NCI-H748 (cell line): ENCODE data around the gene ACADS.

ENCODE experiments used
- DNase-seq: peaks from one replicate; lab custom pipeline; 2025; ENCODE audit not compliant: unreplicated experiment; lab: John Stamatoyannopoulos, UW

The ACADS gene

DNA sequence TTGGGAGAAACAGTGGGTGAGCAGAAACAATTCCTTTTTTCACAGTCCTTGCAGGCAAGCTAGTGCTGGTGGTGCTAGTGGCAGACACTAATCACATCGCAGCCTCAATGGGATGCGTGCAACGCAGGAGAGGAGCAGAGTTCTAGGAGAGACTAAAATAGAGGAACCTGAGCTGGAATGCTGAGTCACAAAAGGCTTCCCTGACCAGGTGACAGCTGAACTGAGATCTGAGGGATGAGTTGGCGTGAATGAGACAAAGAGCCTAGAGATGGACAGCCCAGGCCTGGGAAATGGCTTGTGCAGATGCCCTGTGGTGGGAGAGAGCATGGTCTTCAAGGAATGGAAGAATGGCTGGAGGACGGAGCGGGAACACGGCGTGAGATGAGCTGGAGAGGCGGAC lies 25.8 kb downstream of the ACADS start:
- no peak for DNase-seq

DNA sequence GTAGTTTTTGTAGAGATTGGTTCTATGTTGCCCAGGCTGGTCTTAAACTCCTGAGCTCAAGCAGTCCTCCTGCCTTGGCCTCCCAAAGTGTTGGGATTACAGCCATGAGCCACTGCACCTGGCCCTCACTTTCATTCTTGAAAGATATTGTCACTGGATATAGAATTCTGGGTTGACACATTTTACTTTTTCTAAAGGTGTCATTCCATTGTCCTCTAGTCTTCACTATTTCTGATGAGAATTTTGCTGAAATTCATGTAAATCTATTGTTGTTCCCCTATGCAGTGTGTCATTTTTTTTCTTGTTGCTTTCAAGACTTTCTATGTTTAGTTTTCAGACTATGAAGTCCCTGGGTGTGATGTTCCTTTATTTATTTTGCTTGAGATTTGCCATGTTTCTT lies 29.2 kb downstream of the ACADS start:
- no peak for DNase-seq

DNA sequence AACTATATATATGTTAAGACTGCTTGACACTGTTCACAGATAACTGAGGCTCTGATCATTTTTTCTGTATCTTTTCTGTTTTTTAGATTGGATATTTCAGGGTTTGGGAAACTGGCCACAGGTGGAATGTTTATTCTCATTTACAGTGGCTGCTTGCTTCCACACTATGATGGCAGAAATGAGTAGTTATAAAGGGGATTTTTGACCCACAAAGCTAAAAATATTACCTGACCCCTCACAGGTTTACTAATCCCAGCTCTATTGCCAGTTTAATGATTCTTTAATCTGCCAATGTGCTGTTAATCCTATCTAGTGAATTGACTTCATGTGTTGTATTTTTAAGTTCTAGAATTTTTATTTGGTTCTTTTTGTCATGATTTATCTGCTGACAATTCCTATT lies 29.6 kb downstream of the ACADS start:
- DNase-seq = no peak

DNA sequence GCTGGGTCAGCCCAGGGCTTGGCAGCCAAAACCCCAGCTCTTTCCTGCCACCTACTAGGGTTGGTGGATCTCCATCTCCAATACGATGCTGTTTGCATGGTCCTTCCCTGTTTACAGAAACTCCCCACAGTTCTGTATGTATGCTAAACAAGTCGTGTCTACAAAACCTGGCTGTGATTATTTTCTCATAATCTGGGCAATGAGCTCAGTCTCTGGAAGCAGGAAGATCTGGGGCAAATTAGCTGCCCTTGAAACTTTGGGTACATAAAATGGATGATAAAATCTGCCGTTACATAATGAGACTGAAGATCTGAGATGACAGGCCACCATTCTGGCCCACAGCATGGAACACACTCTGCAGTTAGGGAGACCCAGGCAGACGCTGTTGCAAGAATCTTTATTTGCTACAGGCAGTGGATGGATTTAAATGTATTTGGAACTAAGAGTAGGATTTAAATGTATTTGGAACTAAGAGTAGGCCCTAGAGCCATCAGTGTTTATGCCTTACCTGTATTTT lies 31.7 kb downstream of the ACADS start:
- no peak for DNase-seq

DNA sequence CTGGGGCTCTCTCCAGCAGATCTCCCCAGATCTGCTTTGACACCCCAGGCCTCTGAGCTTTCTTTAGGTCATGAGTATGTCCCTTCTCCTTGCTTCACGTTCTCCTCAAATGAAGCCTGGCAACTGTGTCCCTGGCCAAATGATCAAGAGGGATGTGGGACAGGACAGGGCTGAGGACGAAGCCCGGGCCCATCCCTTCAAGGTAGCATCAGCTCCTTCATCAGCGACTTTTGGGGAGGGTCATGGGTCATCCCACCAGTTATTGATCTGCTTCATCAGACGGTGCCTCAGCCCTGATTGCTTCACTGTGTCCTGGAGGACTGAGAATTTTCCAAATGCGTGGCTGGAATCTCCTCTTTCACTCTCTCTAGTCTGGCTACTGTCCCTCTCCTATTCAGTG lies 32.3 kb downstream of the ACADS start:
- DNase-seq = no peak

DNA sequence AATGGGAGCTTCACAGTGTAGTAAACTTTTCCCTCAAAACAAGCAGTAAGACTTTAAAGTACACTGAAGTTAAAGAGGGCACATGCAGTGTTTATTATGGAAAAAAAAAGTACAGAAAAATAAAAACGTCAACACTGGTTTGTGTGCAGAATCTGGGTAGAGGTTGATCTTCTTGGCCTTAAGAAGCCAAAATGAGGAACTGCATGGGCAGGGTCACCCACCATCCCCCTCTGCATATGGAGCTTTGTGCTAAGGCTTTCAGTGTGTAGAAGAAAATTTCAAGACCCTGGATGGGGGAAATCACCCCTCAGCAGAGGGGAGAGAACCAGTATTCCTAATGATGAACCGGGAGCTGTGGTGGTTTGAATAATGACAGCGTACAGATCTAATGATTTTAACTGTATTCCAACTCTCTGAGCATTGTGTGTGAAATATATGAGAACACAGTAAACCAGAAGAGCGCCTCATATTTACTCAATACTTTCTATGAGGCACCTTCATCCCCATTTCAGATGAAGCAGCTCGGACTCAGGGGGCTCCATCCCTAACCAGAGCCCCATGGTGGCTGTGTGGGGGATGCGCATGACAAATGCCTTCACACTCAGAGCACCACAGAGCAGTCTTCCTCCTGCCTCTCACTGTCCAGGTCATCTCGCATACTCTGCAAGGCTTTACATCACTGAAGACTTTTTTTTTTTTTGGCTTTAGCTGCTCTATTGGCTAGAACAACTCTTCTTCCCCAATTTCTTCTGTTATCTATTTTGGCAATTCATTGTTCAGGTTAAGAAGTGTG lies 33.4 kb downstream of the ACADS start:
- DNase-seq = no peak

DNA sequence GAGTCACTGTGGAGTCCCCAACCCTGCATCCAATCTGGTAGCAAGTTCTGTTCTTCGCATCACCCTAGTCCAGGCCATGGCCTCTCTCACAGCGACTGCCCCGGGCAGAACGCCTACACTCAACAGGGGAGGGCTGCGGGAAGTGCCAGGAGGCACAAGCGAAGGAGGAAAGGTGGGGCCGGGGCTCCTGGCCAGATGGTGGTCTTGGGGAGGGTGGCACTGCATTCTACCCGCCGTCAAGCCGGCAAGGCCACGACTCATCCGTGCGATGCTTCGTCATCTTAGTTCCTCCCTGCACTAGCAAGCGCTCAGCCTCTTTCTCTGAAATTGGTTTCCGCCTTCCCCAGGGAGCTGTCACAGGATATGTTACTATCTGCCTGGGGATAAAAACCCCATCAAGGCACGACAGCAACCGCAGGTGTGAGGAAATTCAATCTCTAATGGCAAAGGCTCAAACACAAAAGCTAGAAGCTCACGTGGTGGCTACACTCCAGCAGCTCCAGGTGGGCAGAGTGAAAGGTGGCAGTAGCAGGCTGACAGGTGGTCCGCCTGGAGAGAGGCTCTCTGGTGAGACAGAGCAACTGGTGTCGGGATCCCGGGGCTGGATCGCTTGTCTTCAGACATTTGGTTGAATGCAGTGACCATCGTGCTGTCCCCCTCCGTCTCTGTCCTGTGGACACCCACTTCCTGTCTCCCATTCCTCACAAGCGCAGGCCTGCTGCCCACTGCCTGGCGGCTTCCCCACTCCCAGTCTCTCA lies 34.1 kb downstream of the ACADS start:
- DNase-seq = no peak

DNA sequence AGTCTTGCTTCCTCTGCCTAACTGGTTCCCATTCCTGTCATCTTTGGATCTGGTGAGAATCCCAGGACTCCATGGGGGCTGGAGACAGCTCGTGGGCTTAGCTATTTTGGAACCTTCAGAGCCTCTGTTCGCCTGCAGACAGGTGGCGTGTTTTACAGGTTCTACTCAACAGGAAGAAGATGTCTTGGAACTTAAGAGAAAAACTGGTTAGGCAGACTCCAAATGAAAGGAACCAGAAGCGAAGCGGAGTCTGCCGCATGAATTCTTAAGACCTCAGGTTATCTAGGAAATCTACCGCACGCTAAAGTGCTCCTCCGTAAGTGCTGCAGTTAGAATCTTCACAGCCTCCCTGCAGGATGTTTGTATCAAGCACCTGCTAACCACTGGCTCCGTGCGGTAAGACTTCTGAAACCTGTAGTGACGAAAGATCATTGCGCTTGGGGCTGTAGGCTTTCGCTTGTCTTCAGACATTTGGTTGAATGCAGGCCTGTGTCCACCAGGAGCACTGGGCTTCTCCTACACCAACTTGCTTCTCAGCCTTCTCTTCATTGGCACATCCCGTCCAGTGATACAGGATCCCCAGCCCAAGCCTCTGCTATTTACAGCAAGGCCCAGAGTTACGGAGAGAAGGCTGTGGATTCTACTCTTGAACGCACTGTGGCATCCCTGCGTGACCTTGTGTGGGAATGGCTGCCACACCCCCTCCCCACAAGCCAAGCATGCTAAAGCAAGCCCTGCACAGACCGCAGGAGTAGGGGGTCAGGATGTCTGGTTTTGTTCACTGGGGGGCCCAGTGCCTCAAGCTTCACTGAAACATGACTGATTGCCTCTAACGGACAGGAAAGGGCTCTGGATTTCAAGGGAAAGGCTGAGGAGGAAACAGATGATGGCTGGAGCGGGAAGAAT lies 35.0 kb downstream of the ACADS start:
- DNase-seq = no peak

DNA sequence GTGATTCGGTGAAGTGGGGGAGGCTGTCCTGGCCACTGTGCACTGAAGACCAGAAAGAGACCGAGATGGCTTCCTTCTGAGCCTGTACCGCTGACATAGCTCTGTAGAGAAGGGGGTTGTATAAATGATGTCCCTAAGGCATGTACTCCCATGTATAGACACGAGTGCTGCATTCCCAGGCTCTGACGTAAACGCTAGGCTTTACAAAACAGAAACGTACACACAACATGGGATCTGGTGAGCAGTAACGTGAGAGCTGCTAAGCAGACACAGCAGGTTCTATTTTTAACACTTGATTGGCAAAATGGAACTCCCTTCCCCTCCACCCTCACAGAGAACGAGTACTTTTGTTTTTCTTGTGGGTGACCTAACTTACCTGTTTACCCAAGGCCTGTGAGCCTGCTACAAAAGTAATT lies 35.9 kb downstream of the ACADS start:
- no peak for DNase-seq

DNA sequence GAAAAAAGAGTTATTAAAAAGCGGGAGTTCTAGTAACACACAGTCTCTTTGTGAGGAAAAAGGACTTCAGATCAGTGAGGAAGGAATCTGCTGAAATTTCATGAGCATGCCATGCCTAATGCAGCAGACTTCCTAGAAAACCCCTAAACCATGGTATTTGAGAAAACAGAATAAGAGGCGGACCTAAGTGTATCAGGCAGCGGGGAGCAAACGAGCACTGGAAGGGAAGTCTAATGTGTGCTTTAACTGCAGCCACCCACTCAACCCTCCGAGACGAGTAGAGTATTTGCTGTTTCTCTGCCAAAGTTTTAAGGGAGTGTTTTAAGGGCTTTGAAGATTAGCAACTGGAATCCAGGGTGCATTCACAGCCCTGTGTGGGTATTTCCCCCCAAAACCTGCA lies 36.5 kb downstream of the ACADS start:
- DNase-seq = no peak

DNA sequence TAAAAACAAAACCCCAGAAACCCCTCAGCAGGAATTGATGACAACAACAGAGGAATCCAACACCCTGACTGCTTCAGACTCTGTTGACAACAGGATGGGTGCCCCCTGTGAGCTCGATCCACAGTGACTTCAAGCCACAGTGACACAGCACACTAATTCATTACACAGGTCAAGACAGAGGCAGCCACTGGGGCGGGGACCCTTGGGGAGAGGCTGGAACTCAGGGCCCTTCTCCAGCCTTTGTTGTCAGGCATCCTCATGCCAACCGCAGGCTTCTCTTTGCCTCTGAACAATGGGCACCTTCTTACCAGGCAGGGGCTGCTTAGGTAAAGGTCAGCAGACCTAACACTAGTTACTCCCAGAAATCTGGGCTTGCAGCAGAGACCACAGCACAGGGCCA lies 37.6 kb downstream of the ACADS start:
- no peak for DNase-seq

DNA sequence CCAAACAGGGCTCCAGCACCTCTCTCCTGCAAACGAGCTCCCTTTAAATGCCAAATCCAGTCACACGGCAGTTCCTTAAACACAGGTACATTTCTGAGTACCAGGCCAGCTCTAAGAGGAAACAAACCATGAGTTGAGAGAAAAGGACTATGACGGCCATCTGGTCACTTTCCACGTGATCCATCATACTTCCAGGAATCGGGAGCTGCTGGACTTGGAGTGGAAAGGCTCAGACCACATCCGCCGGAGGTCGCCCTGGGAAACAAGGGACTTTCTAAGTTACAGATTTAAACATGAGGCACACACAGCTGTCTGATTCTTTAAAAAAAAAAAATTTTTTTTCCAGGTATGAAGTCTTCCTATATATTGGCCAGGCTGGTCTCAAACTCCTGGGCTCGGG lies 39.2 kb downstream of the ACADS start:
- no peak for DNase-seq

DNA sequence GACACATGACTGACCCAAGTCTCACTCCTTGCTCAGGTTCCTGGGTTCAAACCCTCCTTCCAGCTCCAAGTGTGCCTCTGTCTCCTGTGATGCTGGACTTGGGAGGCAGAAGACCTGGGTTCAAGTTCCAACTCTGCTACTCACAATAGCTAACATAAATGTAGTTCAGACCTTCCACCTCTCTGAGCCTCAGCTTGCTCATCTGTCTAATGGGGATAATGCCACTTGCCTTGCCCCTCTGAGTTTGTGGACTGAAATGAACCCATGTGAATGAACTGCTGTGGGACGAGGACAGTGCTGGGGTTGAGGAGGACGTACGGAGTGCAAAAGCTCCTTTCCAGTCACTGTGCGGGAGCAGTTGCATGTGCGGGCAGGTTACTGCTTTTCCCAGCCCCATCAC lies 40.9 kb downstream of the ACADS start:
- no peak for DNase-seq

DNA sequence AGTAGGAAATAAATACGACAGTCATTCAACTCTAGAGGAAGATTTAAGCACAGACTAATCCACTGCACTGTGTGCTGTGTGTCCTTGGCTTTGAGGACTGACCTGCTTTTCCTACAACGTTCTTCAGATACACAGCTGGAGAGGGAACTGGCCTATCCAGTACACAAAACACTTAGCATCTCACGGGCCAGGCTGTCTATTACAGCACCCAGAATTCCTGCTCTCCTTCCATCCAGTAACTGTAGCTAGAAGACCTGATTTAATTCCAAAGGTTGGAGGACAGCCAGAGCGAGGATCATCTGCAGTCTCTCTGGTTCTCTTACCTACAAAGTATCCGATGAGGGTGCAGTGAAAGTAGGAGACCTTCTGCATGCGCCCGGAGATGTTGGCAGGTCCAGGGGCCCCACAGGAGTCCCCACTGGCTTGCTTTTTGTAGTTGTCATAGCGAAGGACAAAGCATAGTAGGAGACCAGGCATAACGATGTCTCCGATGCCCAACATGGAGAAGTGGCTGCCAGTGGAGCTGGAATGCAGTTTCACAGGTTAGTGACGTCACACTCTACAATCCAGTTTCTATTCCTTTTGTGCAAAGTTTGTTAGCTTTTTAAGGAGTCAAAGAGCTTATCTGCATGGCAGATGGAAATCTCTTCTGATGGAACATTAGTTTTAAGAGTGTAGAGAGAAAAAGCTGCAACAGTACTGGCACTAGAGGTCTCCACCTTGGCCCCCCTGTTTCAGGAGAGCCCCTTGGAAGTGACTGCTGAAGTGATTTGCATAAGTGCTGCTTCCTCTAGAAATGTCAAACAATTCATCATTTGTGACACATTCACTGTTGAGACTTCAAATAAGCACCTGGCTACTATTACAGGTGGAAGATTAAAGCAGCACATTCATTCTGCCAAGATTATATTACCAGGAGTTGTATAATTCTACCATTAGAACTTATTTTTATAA lies 41.7 kb downstream of the ACADS start:
- no peak for DNase-seq

DNA sequence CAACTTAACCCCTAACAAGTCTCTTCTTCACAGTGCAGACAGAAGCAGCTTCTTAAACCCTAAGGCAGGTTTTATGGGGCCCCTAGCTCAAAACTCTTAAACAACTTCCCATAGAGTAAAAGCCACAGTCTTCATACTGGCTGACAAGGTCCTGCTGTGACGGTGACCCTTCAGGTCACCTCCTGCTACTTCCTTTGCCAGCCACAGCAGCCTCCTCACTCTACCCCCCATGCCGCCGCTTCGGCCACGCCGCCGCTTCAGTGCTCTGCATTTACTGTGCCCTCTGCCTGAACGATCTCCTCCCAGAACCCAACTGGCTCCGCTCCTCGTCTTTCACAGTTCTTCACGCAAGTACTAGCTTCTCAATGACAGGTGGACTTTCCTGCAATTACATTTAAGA lies 45.5 kb downstream of the ACADS start:
- DNase-seq = no peak

DNA sequence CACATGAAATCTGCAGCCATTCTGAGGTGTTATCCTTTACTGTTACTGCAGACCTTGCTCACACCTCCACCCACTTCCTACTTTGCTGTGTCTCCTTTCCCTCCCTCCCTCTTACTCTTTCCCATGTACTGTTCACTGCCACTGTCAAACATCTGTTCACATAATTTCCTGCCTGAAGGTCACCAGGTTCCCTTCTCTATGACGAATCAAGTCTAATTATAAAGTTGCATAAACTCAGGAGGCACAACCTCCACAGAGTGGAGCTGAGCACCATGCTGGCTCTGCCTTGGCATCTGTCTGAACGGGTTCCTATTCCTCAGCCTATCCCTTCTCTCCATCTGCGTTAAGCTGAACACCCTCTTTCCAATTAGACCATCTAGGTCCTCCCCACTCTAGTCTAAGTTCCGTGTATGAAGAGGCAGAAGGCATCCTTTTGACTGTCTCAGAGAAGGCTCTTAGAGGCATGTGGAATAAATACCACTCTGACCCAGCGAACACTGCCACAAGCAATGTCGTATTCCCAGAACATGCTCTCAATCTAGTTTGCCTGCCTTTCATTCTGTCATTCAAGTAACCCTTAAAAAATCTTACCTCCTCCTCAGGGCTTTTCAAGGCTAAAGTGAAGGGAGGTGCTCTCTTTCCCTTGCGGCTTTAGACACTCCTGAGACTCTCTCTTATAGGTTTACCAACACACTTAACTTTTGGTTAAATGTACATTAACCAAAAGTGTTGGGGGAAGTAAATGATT lies 48.7 kb downstream of the ACADS start:
- DNase-seq = no peak

DNA sequence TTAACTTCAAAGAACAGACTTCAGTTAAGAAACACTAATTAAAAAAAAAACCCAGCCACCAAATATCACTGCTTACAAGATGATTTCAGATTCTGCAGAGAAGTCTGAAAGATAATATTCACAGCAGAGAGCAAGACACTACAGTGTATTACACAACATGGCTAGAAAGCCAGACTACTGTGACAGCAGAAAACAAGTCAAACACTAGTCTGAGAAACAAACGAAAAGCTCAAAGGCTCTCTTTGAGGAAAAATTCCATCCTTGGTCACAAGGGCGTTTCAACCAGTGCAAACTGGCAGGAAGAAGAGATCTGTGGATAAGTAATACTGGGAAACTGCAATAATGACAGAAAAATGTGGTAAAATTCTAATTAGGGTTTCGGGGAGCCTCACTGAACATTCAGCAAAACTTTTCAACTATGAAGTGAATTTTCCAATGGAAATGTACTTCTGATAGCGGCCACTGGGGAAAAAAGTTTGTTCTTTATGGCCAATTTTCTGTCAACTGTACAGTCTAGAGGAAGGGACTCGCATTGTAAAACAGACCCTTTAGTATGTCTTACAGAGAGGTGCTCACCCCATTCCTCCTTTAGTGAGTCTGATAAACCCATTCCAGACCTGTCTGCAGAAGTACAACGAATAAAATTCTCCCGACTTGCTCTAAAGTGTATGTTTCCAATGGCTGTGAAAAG lies 50.4 kb downstream of the ACADS start:
- DNase-seq = no peak

DNA sequence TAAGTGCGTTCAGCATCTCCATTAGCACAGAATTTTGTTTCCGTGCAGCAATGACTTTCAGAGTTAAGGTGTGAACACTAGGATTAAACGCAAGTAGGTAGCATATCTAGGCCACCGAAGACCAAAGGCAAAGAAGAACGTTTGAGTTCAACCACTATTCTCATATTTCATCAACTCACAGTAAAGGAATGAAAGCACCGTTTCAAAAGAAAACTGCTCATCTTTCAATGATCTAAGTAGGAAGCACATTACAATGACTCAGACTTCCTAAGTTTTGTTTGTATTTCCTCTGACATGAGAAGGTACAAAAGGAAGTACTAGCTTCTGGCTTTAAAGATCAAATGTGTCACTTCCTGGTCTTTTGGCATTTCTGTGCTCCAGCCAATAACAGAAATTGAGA lies 57.6 kb downstream of the ACADS start:
- no peak for DNase-seq

DNA sequence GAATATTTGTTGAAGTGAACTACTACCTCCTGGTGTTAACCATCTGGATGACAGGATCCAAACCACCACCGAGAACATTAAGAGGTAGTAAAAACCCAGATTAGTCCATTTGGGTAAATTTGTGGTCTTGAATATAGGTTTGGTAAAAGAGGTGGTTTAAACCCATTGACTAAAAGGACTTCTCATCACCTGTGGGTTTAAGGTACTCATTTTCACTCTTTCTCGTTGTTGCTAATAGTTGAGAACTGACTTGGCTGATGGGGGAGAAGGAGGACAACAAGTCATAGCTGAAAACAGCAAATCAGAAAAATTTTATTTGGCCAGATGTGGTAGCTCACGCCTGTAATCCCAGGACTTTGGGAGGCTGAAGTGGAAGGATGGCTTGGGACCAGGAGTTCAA lies 59.2 kb downstream of the ACADS start:
- no peak for DNase-seq
